Activated naive CD4-positive, alpha-beta T cell treated with anti-CD3 and anti-CD28 coated beads, Interleukin-2, amount 50 U/mL, for 72 hours (primary cell): ENCODE measurements around the gene MINK1. TPM values are rescaled to one million over a fixed set of nuclear protein-coding genes. Genes with fewer than 3 reads are reported as not detected.

ENCODE experiments used
- ATAC-seq, 2 donors: fragments of 150-1000 bp; cut with Tn5 transposase; 2 replicates each; pipeline ENCODE4 v1.10.0; 2021; ENCODE audit warnings: mild to moderate bottlenecking in 2 of 2, moderate library complexity in 2 of 2
- DNase-seq, 2 donors: peaks; one replicate each; pipeline ENCODE4 v3.0.0; 2021 to 2022; ENCODE audit warnings: low spot score in 2 of 2
- H3K27ac Mint-ChIP-seq, 2 donors: one replicate each; pipeline ENCODE4 v1.8.0; 2022; ENCODE audit warnings: mild to moderate bottlenecking in 2 of 2, mixed read lengths in 2 of 2
- H3K36me3 Mint-ChIP-seq, 2 donors: one replicate each; pipeline ENCODE4 v1.8.0; 2022; ENCODE audit warnings: mixed read lengths in 2 of 2
- H3K9me3 Mint-ChIP-seq, 2 donors: one replicate each; pipeline ENCODE4 v1.8.0; 2022; ENCODE audit warnings: mixed read lengths in 2 of 2
- total RNA-seq, 2 donors: library from RNA; stranded (reverse); gene quantifications; one replicate each; pipeline ENCODE4 v1.2.3, GENCODE V29; 2022

MINK1 gene
- total RNA-seq, 2 donors from 2014 or later: 83.0 to 84.9 TPM

DNA sequence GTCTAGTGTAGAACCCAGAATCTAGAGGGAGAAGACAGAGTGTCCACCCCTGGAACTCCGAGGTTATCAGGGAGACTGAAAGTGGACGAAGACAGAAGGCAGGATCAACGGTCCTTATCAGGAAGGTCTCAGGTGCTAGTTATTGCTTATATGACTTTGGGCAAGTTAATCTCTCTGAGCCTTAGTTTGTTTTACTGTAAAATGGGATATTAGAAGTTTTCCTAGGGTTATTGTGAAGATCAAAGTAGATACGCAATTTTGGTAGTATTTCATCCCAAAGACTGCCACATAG, 108.1 kb downstream of the MINK1 start:
- ATAC-seq: no peak

DNA sequence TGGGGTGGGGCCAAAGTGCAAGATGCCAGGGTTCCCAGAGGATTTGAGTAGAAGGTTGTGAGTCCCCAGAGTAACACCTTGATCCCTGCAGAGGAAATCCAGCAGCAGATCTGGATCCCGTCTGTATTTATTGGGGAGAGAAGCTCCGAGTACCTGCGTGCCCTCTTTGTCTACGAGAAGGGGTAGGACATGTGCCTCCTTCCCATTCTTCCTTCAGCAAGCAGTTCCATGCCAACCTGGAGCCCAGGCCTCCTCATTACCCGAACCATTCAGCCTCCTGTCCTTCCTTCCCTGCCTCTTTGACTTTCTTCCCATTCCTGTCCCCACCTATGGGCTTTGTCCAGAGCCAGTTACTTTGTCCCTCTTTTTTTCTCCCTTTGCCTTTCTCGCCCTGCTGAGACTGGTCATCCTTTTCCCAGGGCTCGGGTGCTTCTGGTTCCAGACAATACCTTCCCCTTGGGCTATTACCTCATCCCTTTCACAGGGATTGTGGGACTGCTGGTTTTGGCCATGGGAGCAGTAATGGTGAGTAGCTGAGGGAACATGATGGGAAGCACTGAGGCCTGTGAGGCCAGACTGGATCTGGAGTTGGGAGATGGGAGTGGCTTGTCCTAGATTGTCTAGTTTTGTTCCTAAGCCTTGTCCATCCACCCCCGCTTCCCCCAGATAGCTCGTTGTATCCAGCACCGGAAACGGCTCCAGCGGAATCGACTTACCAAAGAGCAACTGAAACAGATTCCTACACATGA, 109.8 kb downstream of the MINK1 start:
- ATAC-seq (no peak), DNase-seq (no peak)
- peaks cover 75 to 89% of the 10 kb centered on the region in 2 donors for H3K36me3 Mint-ChIP-seq
- H3K27ac Mint-ChIP-seq: peak overlapping the region; percentile 97 to 98
- no peaks in the 10 kb centered on the region for H3K9me3 Mint-ChIP-seq

More for the DNA sequence above, 108.1 kb downstream of the MINK1 start:
- H3K27ac Mint-ChIP-seq: peak overlapping the region; percentile 97 to 98
- DNase-seq: no peak
- H3K9me3 Mint-ChIP-seq: no peaks in the 10 kb centered on the region
- peaks cover 61 to 75% of the 10 kb centered on the region in 2 donors for H3K36me3 Mint-ChIP-seq

DNA sequence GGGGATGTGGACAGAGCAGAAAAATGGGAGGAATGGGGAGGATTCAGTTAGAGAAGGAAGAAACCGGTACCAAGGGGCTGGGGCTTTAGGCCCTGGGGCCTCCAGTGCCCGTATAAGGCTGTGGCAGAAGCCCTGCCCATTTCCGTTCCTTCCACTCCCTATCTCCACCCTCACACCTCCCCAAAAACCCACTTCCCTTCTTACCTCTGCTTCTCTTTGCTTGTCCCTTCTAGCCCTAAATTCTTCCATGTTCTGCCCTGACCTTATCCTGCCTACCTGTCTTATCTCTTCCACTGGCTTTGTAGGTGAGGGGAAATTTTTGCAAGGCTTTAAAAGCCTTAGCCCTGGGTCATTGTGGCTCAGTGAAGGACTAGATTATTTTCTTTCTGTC, 111.0 kb downstream of the MINK1 start:
- DNase-seq (peak in 1 of 2 donors; percentile 57), ATAC-seq (peak; percentile 21 to 28)
- Mint-ChIP-seq H3K9me3 (no peaks in the 10 kb centered on the region), H3K27ac (peak overlapping the region; percentile 98), H3K36me3 (peaks cover 73 to 83% of the 10 kb centered on the region in 2 donors)

DNA sequence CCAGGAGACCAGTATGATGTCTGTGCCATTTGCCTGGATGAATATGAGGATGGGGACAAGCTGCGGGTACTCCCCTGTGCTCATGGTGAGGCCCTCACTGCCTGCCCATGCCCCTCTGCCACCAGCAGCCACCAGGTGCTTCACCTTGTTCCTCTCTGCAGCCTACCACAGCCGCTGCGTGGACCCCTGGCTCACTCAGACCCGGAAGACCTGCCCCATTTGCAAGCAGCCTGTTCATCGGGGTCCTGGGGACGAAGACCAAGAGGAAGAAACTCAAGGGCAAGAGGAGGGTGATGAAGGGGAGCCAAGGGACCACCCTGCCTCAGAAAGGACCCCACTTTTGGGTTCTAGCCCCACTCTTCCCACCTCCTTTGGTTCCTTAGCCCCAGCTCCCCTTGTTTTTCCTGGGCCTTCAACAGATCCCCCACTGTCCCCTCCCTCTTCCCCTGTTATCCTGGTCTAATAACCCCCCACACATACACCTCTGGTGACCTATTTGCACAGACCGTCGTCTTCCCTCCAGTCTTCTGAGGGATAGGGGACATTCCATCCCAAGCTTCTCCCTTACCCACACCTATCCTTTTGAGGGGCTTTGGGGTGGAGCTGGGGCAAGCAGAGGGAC, 111.5 kb downstream of the MINK1 start:
- peak in 1 of 2 donors; percentile 50 for DNase-seq

DNA sequence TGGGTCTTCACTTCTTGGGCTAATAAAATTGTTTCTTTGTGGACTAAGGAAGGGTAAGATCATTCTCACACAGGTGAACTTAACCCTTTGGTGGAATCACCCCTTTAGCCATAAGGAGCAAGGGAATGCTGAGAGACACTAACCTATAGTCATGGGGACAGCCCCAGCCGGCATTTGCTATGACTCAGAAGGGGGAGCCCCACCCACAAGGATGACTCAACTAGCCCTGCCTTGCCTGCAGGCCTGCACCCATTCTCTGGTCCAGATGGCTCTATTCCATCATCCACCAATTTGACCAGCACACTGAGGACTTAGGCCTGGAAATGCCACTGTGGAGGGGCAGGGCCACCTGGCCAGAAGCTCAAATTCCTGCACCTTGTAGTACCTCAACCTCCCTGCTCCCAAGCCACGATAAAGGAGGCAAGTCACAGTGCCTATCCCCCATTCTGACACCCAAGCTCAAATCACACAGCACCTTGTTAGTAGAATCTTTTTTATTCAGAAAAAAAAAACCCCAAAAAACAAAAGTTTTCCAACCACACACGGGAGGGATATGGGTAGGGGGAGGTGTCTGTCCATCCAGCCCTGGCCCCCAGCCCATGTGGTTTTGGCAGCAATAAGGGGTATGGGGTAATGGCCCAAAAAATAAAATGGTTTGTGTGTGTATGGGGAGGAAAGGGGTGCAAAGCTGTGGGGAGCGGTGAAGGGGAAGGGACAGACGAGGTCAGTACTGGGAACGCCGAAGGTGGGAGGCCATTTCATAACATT, 112.2 kb downstream of the MINK1 start:
- H3K36me3 Mint-ChIP-seq: peaks cover 67 to 75% of the 10 kb centered on the region in 2 donors
- peak overlapping the region; percentile 98 for H3K27ac Mint-ChIP-seq
- ATAC-seq (peak; percentile 56 to 61), DNase-seq (peak; percentile 86 to 89)
- no peaks in the 10 kb centered on the region for H3K9me3 Mint-ChIP-seq

More for the DNA sequence above, 111.5 kb downstream of the MINK1 start:
- H3K9me3 Mint-ChIP-seq: no peaks in the 10 kb centered on the region
- peak in 1 of 2 donors; percentile 1 for ATAC-seq
- H3K36me3 Mint-ChIP-seq: peaks cover 69 to 81% of the 10 kb centered on the region in 2 donors
- H3K27ac Mint-ChIP-seq: peak overlapping the region; percentile 98

DNA sequence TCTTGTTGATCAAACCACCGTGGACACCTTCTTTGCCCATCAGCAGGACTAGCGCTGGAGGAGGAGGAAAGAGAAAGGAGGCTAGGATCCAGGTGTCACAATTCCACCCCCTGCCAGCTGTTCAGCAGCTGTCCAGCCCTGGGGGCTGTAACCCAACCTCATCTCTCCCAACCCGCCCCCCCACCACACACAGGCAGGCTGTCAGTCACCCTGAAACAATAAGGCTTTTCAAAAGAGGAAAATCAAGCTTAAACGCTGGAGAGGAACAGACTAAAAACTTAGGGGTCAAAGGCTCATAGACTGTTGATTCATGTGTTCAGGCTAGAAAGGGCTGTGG, 112.8 kb downstream of the MINK1 start:
- ATAC-seq: no peak
- peak overlapping the region; percentile 98 for H3K27ac Mint-ChIP-seq
- peaks cover 61 to 69% of the 10 kb centered on the region in 2 donors for H3K36me3 Mint-ChIP-seq
- DNase-seq: no peak
- no peaks in the 10 kb centered on the region for H3K9me3 Mint-ChIP-seq

DNA sequence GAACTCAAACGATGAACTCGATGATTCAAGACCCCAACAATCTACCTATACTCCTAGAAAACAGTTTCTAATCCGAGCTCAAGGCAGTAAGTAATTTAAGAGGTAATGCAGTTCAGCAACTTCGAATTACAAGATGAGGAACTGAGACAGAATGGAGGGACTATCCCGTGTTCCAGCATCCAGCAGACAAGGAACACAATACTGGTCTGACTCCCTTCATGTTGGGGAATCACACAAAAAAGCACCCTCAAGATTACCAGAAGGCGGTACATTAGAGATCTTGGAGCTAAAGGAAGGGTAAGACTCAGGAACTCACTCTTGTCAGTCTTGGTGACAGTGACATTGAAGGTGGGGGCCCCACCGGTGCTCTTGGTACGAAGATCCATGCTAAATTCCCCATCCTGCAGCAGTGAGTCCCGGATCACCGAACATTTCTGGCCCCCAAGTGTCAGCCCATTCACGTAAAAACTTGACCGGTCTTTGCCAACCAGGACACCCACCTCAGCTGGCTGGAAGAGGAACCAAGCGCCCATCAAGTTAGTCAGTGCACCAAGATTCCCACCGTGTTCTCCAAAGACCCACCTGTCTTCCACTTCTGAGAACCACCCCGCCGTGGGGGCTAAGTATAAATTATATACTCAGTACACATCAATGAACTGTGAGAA, 113.3 kb downstream of the MINK1 start:
- H3K27ac Mint-ChIP-seq: peak overlapping the region; percentile 84 to 98
- ATAC-seq: no peak
- peaks cover 56 to 64% of the 10 kb centered on the region in 2 donors for H3K36me3 Mint-ChIP-seq

DNA sequence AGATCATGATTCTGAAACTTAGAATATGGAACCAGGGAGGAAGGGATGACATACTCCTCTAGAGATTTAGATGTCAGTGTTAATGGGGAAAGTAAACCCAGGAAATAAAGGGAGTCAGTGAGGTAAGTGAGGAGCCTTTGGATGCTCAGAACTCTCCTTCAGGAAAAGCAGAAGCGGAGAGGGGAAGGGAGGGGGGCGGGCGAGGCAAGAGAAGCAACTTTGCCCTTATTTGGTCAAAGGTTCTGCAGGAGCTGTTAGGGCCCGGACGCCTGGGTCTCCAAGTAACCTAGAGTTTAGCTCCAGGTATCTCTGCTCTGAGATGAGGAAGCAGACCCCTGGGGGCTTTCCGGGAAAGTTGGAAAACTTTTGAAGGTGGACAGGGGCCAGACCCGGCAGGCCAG, 113.9 kb downstream of the MINK1 start:
- peak overlapping the region; percentile 84 to 98 for H3K27ac Mint-ChIP-seq
- ATAC-seq (no peak), DNase-seq (peak in 1 of 2 donors; percentile 76)
- H3K36me3 Mint-ChIP-seq: peaks cover 50 to 58% of the 10 kb centered on the region in 2 donors
- no peaks in the 10 kb centered on the region for H3K9me3 Mint-ChIP-seq

More for the DNA sequence above, 113.3 kb downstream of the MINK1 start:
- no peak for DNase-seq
- no peaks in the 10 kb centered on the region for H3K9me3 Mint-ChIP-seq

Other genes with a start within 250 kb of the MINK1 start
- gene SMTNL2, start 248.8 kb upstream of the MINK1 start, total RNA-seq: not detected
- under 1 TPM in 1 of 2 donors, not detected in 1; 0.14 TPM for gene ALOX15, start 191.7 kb upstream of the MINK1 start, total RNA-seq
- 100 to 1,000 TPM in 1 of 2 donors, 10 to 100 TPM in 1; 99.1 to 126 TPM for gene PELP1, start 129.2 kb upstream of the MINK1 start, total RNA-seq
- 100 to 1,000 TPM; 209 to 271 TPM for gene ARRB2, start 122.7 kb upstream of the MINK1 start, total RNA-seq
- gene MED11, start 101.9 kb upstream of the MINK1 start, total RNA-seq: 10 to 100 TPM; 22.8 to 24.5 TPM
- gene ZMYND15, start 93.5 kb upstream of the MINK1 start, total RNA-seq: under 1 TPM; 0.29 to 0.36 TPM
- gene CXCL16, start 93.4 kb upstream of the MINK1 start, total RNA-seq: 1 to 10 TPM; 4.9 to 6.1 TPM
- not detected for gene TM4SF5, start 61.5 kb upstream of the MINK1 start, total RNA-seq
- gene VMO1, start 47.0 kb upstream of the MINK1 start, total RNA-seq: under 1 TPM in 1 of 2 donors, not detected in 1; 0.50 TPM
- gene GLTPD2, start 44.4 kb upstream of the MINK1 start, total RNA-seq: not detected
- 100 to 1,000 TPM; 133 to 135 TPM for gene PSMB6, start 37.2 kb upstream of the MINK1 start, total RNA-seq
- gene PLD2, start 26.2 kb upstream of the MINK1 start, total RNA-seq: 10 to 100 TPM; 23.6 to 31.4 TPM
- 1 to 10 TPM in 1 of 2 donors, under 1 TPM in 1; 0.59 to 2.9 TPM for gene C17orf107, start 66.2 kb downstream of the MINK1 start, total RNA-seq
- gene CHRNE, start 69.8 kb downstream of the MINK1 start, total RNA-seq: under 1 TPM in 1 of 2 donors, not detected in 1; 0.27 TPM
- not detected for gene GP1BA, start 98.9 kb downstream of the MINK1 start, total RNA-seq
- 10 to 100 TPM; 69.4 to 89.1 TPM for gene SLC25A11, start 106.7 kb downstream of the MINK1 start, total RNA-seq
- gene RNF167, start 106.9 kb downstream of the MINK1 start, total RNA-seq: 100 to 1,000 TPM; 188 to 241 TPM
- 1,000 to 10,000 TPM; 1,929 to 1,966 TPM for gene PFN1, start 115.2 kb downstream of the MINK1 start, total RNA-seq
- 10 to 100 TPM; 32.1 to 47.9 TPM for gene ENO3, start 117.8 kb downstream of the MINK1 start, total RNA-seq
- 10 to 100 TPM; 70.3 to 94.6 TPM for gene SPAG7, start 134.5 kb downstream of the MINK1 start, total RNA-seq
- 10 to 100 TPM; 66.2 to 82.3 TPM for gene CAMTA2, start 154.3 kb downstream of the MINK1 start, total RNA-seq
- gene INCA1, start 164.2 kb downstream of the MINK1 start, total RNA-seq: 1 to 10 TPM in 1 of 2 donors, under 1 TPM in 1; 0.53 to 2.6 TPM
- 10 to 100 TPM; 37.9 to 42.4 TPM for gene KIF1C, start 164.6 kb downstream of the MINK1 start, total RNA-seq
- under 1 TPM; 0.20 to 0.23 TPM for gene SLC52A1, start 202.1 kb downstream of the MINK1 start, total RNA-seq
- gene ZFP3, start 245.1 kb downstream of the MINK1 start, total RNA-seq: 1 to 10 TPM in 1 of 2 donors, under 1 TPM in 1; 0.73 to 1.7 TPM